Measurements from ENCODE around the gene SNAPC4. TPM values are rescaled to one million over a fixed set of nuclear protein-coding genes. Genes with fewer than 3 reads are reported as not detected.

The SNAPC4 gene
- total and polyA plus RNA-seq, 9 of the 15 experiments (the other 6 are each of a cell fraction or from before 2014, with no cell fraction given) = 0.21 to 21.8 (median 8.8) TPM

DNA sequence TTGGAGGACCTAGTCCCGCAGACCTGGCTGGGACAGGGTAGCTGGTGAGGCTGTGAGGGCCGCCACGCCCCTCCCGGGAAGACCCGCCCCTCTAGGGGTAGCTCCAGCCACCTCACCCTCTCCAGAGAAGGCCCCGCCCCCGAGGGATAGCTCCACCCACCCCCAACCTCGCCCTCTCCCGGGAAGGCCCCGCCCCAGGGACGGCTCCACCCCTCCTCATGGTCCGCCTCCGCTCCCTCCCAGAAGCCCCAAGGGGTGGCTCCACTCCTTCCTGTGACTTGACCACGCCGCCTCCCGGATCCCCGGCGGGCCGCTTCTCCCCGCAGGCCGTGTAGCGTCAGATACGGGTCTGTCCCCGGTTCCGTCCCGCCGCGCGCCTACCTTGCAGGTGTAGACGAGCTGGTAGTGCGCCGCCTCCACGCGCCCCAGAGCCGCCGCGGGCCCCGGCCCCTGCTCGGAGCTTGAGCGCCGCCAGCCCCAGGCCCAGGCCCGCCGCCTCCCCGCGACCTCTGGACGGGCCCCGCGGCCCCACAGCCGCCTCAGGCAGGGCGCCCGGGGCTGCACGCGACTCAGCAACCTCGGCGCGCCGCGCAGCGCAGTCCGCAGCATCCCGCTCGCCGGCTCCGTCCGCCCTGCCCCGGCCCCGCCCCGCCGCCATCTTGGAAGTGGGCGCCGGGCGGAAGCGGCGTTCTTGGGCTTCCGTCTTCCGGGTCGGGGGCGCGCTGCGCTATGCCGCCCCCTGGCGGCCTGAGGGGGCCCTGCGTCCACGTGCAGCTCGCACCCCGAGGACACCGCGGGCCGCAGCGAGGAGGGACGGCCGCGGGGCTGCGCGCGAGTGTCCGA, 36.6 kb downstream of the SNAPC4 start, which contains the start of gene DNLZ (continued):
- TF ChIP-seq, protein P1, sequence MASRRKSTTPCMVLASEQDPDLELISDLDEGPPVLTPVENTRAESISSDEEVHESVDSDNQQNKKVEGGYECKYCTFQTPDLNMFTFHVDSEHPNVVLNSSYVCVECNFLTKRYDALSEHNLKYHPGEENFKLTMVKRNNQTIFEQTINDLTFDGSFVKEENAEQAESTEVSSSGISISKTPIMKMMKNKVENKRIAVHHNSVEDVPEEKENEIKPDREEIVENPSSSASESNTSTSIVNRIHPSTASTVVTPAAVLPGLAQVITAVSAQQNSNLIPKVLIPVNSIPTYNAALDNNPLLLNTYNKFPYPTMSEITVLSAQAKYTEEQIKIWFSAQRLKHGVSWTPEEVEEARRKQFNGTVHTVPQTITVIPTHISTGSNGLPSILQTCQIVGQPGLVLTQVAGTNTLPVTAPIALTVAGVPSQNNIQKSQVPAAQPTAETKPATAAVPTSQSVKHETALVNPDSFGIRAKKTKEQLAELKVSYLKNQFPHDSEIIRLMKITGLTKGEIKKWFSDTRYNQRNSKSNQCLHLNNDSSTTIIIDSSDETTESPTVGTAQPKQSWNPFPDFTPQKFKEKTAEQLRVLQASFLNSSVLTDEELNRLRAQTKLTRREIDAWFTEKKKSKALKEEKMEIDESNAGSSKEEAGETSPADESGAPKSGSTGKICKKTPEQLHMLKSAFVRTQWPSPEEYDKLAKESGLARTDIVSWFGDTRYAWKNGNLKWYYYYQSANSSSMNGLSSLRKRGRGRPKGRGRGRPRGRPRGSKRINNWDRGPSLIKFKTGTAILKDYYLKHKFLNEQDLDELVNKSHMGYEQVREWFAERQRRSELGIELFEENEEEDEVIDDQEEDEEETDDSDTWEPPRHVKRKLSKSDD (conservative IDR thresholded peaks at IDR 0.05; ENCODE audit: low read length) = peak; percentile 64; the same call in 1 of the 2 replicates
- peak; percentile 73 for TF ChIP-seq MITF (IDR thresholded peaks at IDR 0.05)
- peak; percentile 74 to 90; a peak in 3 of 4 replicates for TF ChIP-seq TEAD1 (CRISPR knock-in tag; IDR thresholded peaks at IDR 0.05)
- TF ChIP-seq CBX3 (IDR thresholded peaks at IDR 0.05; ENCODE audit: borderline replicate concordance in 1 of 2, low read length in 2 of 2) = peak in 1 of 2 experiments; percentile 95; a peak in 2 of 3 replicates
- 0 out of 2 replicates have a peak, but pooled peaks have one; percentile 87 for TF ChIP-seq NR1H2 (CRISPR knock-in tag; IDR thresholded peaks at IDR 0.05)
- 0 out of 2 replicates have a peak, but pooled peaks have one; percentile 18 for TF ChIP-seq BCL6 (CRISPR knock-in tag; IDR thresholded peaks at IDR 0.05)
- peak; percentile 100 for TF ChIP-seq ELF2 (CRISPR knock-in tag; IDR thresholded peaks at IDR 0.05)
- no peak for TF ChIP-seq ZNF175 (CRISPR knock-in tag; IDR thresholded peaks at IDR 0.05; ENCODE audit: low read depth)
- TF ChIP-seq SRF (CRISPR knock-in tag; IDR thresholded peaks at IDR 0.05) = peak in 1 of 2 experiments; percentile 20; a peak in 1 of 4 replicates
- TF ChIP-seq MAX (CRISPR knock-in tag; IDR thresholded peaks at IDR 0.05) = peak; percentile 99
- no peak for TF ChIP-seq ZNF696 (CRISPR knock-in tag; conservative IDR thresholded peaks at IDR 0.05)
- TF ChIP-seq SIN3A (IDR thresholded peaks at IDR 0.05; ENCODE audit: borderline replicate concordance in 2 of 2, control insufficient read depth in 1 of 2, low read depth in 2 of 2, low read length in 2 of 2) = peak; percentile 75 to 94; a peak in 2 of 4 replicates
- no peak for TF ChIP-seq MED1 (CRISPR knock-in tag; IDR thresholded peaks at IDR 0.05; ENCODE audit: borderline replicate concordance)
- peak; percentile 82 for TF ChIP-seq SMAD4 (CRISPR knock-in tag; conservative IDR thresholded peaks at IDR 0.05)
- peak; percentile 91 for TF ChIP-seq POLR2A (conservative IDR thresholded peaks at IDR 0.05)
- no peak for TF ChIP-seq ZNF717 (CRISPR knock-in tag; IDR thresholded peaks at IDR 0.05)
- no peak for TF ChIP-seq COPS2 (conservative IDR thresholded peaks at IDR 0.05)
- TF ChIP-seq, protein P2, sequence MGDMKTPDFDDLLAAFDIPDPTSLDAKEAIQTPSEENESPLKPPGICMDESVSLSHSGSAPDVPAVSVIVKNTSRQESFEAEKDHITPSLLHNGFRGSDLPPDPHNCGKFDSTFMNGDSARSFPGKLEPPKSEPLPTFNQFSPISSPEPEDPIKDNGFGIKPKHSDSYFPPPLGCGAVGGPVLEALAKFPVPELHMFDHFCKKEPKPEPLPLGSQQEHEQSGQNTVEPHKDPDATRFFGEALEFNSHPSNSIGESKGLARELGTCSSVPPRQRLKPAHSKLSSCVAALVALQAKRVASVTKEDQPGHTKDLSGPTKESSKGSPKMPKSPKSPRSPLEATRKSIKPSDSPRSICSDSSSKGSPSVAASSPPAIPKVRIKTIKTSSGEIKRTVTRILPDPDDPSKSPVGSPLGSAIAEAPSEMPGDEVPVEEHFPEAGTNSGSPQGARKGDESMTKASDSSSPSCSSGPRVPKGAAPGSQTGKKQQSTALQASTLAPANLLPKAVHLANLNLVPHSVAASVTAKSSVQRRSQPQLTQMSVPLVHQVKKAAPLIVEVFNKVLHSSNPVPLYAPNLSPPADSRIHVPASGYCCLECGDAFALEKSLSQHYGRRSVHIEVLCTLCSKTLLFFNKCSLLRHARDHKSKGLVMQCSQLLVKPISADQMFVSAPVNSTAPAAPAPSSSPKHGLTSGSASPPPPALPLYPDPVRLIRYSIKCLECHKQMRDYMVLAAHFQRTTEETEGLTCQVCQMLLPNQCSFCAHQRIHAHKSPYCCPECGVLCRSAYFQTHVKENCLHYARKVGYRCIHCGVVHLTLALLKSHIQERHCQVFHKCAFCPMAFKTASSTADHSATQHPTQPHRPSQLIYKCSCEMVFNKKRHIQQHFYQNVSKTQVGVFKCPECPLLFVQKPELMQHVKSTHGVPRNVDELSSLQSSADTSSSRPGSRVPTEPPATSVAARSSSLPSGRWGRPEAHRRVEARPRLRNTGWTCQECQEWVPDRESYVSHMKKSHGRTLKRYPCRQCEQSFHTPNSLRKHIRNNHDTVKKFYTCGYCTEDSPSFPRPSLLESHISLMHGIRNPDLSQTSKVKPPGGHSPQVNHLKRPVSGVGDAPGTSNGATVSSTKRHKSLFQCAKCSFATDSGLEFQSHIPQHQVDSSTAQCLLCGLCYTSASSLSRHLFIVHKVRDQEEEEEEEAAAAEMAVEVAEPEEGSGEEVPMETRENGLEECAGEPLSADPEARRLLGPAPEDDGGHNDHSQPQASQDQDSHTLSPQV (IDR thresholded peaks at IDR 0.05) = peak; percentile 94
- TF ChIP-seq SMARCE1 (IDR thresholded peaks at IDR 0.05) = no peak
